ENCODE measurements around the gene ARL2. TPM values are rescaled to one million over a fixed set of nuclear protein-coding genes. Genes with fewer than 3 reads are reported as not detected.

ARL2 gene
- total RNA-seq, 3 donors from 2014 or later (not counting 1 experiment from before 2014, with no cell fraction given): 19.9 to 20.5 (median 20.2) TPM

- H3K4me1 Mint-ChIP-seq: peaks cover 14 to 24% of the 10 kb centered on the region in 2 donors
- WGBS (ENCODE audit: insufficient coverage): 3% methylated on average over 49 of the region's 51 CpGs
- H3K27me3 Mint-ChIP-seq (ENCODE audit: low read depth in 2 of 2): no peaks in the 10 kb centered on the region
- H3K4me3 Mint-ChIP-seq: peak within 1 kb of the TSS; percentile 87
- peak; percentile 80 to 96 for DNase-seq
- no peaks in the 10 kb centered on the region for H3K9me3 ChIP-seq (ENCODE audit: control insufficient read depth, insufficient read depth, low read length)
- H3K4me1 ChIP-seq (ENCODE audit: control insufficient read depth, insufficient read depth, low read length): peaks cover 15% of the 10 kb centered on the region
- intact Hi-C loops (cut with micrococcal nuclease): loop anchor here (1.0 to 5.0 kb wide), 4 partner anchors 14 to 110 kb away; partner anchors contain the start of genes ATG2A, SAC3D1 and TM7SF2
- H3K36me3 ChIP-seq (ENCODE audit: control insufficient read depth, insufficient read depth, low read length): peaks cover 6% of the 10 kb centered on the region
- no peaks in the 10 kb centered on the region for H3K36me3 Mint-ChIP-seq
- H3K9me3 Mint-ChIP-seq: no peaks in the 10 kb centered on the region
- H3K27ac ChIP-seq (ENCODE audit: low read length): peak within 1 kb of the TSS; percentile 67
- peak within 1 kb of the TSS; percentile 78 to 84 for H3K27ac Mint-ChIP-seq
- H3K4me3 ChIP-seq (ENCODE audit: low read length): peak within 1 kb of the TSS; percentile 44
- ATAC-seq: peak; percentile 93 to 98 (median 95)
- H3K27me3 ChIP-seq (ENCODE audit: control insufficient read depth, insufficient read depth, low read length): no peaks in the 10 kb centered on the region
- TF ChIP-seq CTCF (IDR thresholded peaks at IDR 0.05): peak; percentile 79
Measured at GRCh38 chr11:65027213-65028067, 13.5 kb downstream of the ARL2 start, which contains the start of gene SNX15. SNX15 (plus strand) TSS chr11:65027439; CDS start chr11:65027538, 99 bp downstream.

GRCh38 chr11:65032216-65032615 is 18.3 kb downstream of the ARL2 start:
- Histone ChIP-seq H3K27ac (ENCODE audit: low read length) (no peak overlapping the region), H3K4me3 (ENCODE audit: low read length) (no peak overlapping the region), H3K9me3 (ENCODE audit: control insufficient read depth, insufficient read depth, low read length) (no peaks in the 10 kb centered on the region), H3K27me3 (ENCODE audit: control insufficient read depth, insufficient read depth, low read length) (no peaks in the 10 kb centered on the region), H3K36me3 (ENCODE audit: control insufficient read depth, insufficient read depth, low read length) (peaks cover 23% of the 10 kb centered on the region), H3K4me1 (ENCODE audit: control insufficient read depth, insufficient read depth, low read length) (peaks cover 8% of the 10 kb centered on the region)
- no peak overlapping the region for H3K27ac Mint-ChIP-seq
- intact Hi-C loops (cut with micrococcal nuclease): no loop called here
- ATAC-seq (no peak), DNase-seq (no peak)
- H3K27me3 Mint-ChIP-seq (ENCODE audit: low read depth in 2 of 2): no peaks in the 10 kb centered on the region
- no peak for TF ChIP-seq CTCF (IDR thresholded peaks at IDR 0.05)
- WGBS (ENCODE audit: insufficient coverage): 90% methylated on average over 13 of the region's 13 CpGs
- no peaks in the 10 kb centered on the region for H3K36me3 Mint-ChIP-seq
- peaks cover 9 to 11% of the 10 kb centered on the region in 2 donors for H3K4me1 Mint-ChIP-seq
- H3K9me3 Mint-ChIP-seq: no peaks in the 10 kb centered on the region
- H3K4me3 Mint-ChIP-seq: no peak overlapping the region

- TF ChIP-seq CTCF (IDR thresholded peaks at IDR 0.05): no peak
- intact Hi-C loops (cut with micrococcal nuclease): no loop called here
- ATAC-seq (no peak), DNase-seq (no peak)
- Mint-ChIP-seq H3K4me3 (no peak overlapping the region), H3K9me3 (no peaks in the 10 kb centered on the region), H3K4me1 (no peaks in the 10 kb centered on the region), H3K36me3 (no peaks in the 10 kb centered on the region), H3K27me3 (ENCODE audit: low read depth in 2 of 2) (no peaks in the 10 kb centered on the region), H3K27ac (no peak overlapping the region)
- no peaks in the 10 kb centered on the region for H3K9me3 ChIP-seq (ENCODE audit: control insufficient read depth, insufficient read depth, low read length)
- H3K4me1 ChIP-seq (ENCODE audit: control insufficient read depth, insufficient read depth, low read length): no peaks in the 10 kb centered on the region
- no peak overlapping the region for H3K27ac ChIP-seq (ENCODE audit: low read length)
- H3K27me3 ChIP-seq (ENCODE audit: control insufficient read depth, insufficient read depth, low read length): no peaks in the 10 kb centered on the region
- WGBS (ENCODE audit: insufficient coverage): 100% methylated on average over 2 of the region's 2 CpGs
- no peak overlapping the region for H3K4me3 ChIP-seq (ENCODE audit: low read length)
- peaks cover 29% of the 10 kb centered on the region for H3K36me3 ChIP-seq (ENCODE audit: control insufficient read depth, insufficient read depth, low read length)
Measured at GRCh38 chr11:65034423-65034822, 20.5 kb downstream of the ARL2 start.

Data from natural killer cell (primary cell).